Psoas muscle (tissue), 8 donors: Measurements from ENCODE around the gene AHI1. TPM values are rescaled to one million over a fixed set of nuclear protein-coding genes. Genes with fewer than 3 reads are reported as not detected.
"Not testable (repeated sequence)": the region's sequence is repeated elsewhere in the genome, so short reads cannot be mapped to it uniquely, and the experiment has no call there.

Experiments used
- ATAC-seq, 4 donors: fragments of 200-7000 bp; cut with Tn5 transposase; one replicate each; pipeline ENCODE4 v1.9.1; 2020; ENCODE audit warnings: moderate library complexity in 3 of 4, mild to moderate bottlenecking in 2 of 4
- DNase-seq, 2 donors: peaks; one replicate each; pipeline ENCODE4 v3.0.0-alpha.2; 2020
- H3K27ac ChIP-seq: fragments of 200-600 bp; one replicate; pipeline ENCODE4 v1.8.0; 2022
- H3K27me3 ChIP-seq, 3 donors: fragments of 200-600 bp in 1 of 3; one replicate each; pipeline versions ENCODE4 v1.6.1 to v1.8.0; 2013 to 2022; ENCODE audit warnings: low read length in 2 of 3, mild to moderate bottlenecking in 2 of 3, moderate library complexity in 1 of 3; ENCODE audit not compliant: insufficient read depth in 3 of 3
- H3K36me3 ChIP-seq, 2 donors: fragments of 200-600 bp in 1 of 2; one replicate each; pipeline versions ENCODE4 v1.6.1 to v1.8.0; 2013 to 2022; ENCODE audit warnings: low read depth in 1 of 2, mild to moderate bottlenecking in 1 of 2, moderate library complexity in 1 of 2; ENCODE audit not compliant: insufficient read depth in 1 of 2
- H3K4me1 ChIP-seq: fragments of 200-600 bp; one replicate; pipeline ENCODE4 v1.8.0; 2022
- H3K4me3 ChIP-seq: fragments of 200-600 bp; one replicate; pipeline ENCODE4 v1.8.0; 2022; ENCODE audit warnings: mild to moderate bottlenecking
- H3K9me3 ChIP-seq: fragments of 200-600 bp; one replicate; pipeline ENCODE4 v1.8.0; 2022
- CTCF ChIP-seq: fragments of 200-600 bp; IDR thresholded peaks from one replicate; pipeline ENCODE4 v1.8.0; 2022; ENCODE audit warnings: antibody characterized with exemption
- WGBS, 3 donors: extraction: QIAGEN DNeasy Blood & Tissue Kit; methylation state at CpG; one replicate each; pipeline versions ENCODE4 v1.1.6 to v1.1.7; 2013; 5-methylcytosine and 5-hydroxymethylcytosine counted together
- intact Hi-C, 2 donors: fragments of 100-400 bp; cut with DNase I; formaldehyde crosslinking; loops; one replicate each; pipeline versions ENCODE4 v1.11.0 to v1.14.2; 2022
- polyA plus RNA-seq, 3 donors: library from polyadenylated mRNA; stranded (reverse); fragments of 200-250 nt; gene quantifications; one replicate each; pipeline ENCODE4 v1.2.3, GENCODE V29; 2013
- total RNA-seq, 4 donors: library from RNA; stranded (reverse); fragmentation: NEBNext Ultra II Directional in 2 of 4; extraction: Animal tissue kit (Norgen Biotek cat#: 25700) in 2 of 4; gene quantifications; one replicate each; pipeline versions ENCODE4 v1.2.1 to v1.2.4, GENCODE V29; 2021 to 2023
- donor health status: healthy with polysubstance abuse.
- donor health status: DM: no; HTN: no; CAD: no; lungs with moderate emphysema.
- donor health status: Bipolar disorder and iron deficiency.
- donor health status: healthy.
- donor health status: DM: yes; HTN: yes; CAD: no.
- donor health status: DM: no; HTN: no; CAD: no.
- donor health status: DM: no; HTN: no; CAD: no.
- donor health status: DM: yes; HTN: yes; CAD: no.

Gene AHI1
- total and polyA plus RNA-seq, 7 donors = 5.5 to 14.2 (median 8.3) TPM

- intact Hi-C loops = no loop called here
- no peak for ATAC-seq
- DNase-seq = no peak
- TF ChIP-seq CTCF = no peak
- Histone ChIP-seq H3K27ac (no peak overlapping the region), H3K36me3 (no peaks in the 10 kb centered on the region), H3K4me1 (no peaks in the 10 kb centered on the region), H3K27me3 (no peaks in the 10 kb centered on the region), H3K9me3 (no peaks in the 10 kb centered on the region), H3K4me3 (no peak overlapping the region)
- 48 to 68% (median 50%) methylated on average over 2 of the region's 2 CpGs for WGBS, 3 donors
Measured at GRCh38 chr6:135382182-135382628, 115.3 kb downstream of the AHI1 start.

- intact Hi-C loops = no loop called here
- TF ChIP-seq CTCF = no peak
- ATAC-seq (no peak), DNase-seq (no peak)
- no peaks in the 10 kb centered on the region for H3K4me1 ChIP-seq
- H3K4me3 ChIP-seq = no peak overlapping the region
- H3K27me3 ChIP-seq = no peaks in the 10 kb centered on the region
- no peaks in the 10 kb centered on the region for H3K9me3 ChIP-seq
- no peak overlapping the region for H3K27ac ChIP-seq
- no peaks in the 10 kb centered on the region for H3K36me3 ChIP-seq
Measured at GRCh38 chr6:135380793-135381192, 116.7 kb downstream of the AHI1 start.

GRCh38 chr6:135379647-135380046 lies 117.9 kb downstream of the AHI1 start:
- no peaks in the 10 kb centered on the region for H3K4me1 ChIP-seq
- TF ChIP-seq CTCF = no peak
- no peaks in the 10 kb centered on the region for H3K9me3 ChIP-seq
- intact Hi-C loops = no loop called here
- H3K36me3 ChIP-seq = no peaks in the 10 kb centered on the region
- no peak for DNase-seq
- no peak for ATAC-seq
- H3K4me3 ChIP-seq = no peak overlapping the region
- H3K27me3 ChIP-seq = no peaks in the 10 kb centered on the region
- H3K27ac ChIP-seq = no peak overlapping the region

DNA sequence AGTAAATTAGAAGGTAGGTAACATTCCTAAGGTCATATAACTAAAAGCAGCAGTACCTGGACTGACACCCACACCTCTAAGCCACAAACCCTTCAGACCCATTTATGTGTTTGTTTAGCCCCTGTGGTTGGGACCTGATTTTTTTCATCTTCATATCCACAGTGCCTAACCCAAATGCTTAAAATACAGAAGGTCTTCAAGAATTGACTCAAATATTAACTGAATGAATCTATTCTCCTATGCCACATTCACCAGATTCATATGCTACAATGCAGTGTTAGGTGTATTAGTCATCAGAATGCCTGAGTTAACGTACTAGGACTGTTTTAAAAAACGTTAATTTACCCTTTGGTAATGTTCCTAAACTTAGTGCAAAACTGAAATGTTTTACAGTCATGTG lies 124.8 kb downstream of the AHI1 start:
- intact Hi-C loops = no loop called here
- H3K4me3 ChIP-seq = no peak overlapping the region
- no peaks in the 10 kb centered on the region for H3K36me3 ChIP-seq
- WGBS, 3 donors = 94 to 99% (median 98%) methylated on average over 2 of the region's 2 CpGs
- no peak for ATAC-seq
- no peaks in the 10 kb centered on the region for H3K4me1 ChIP-seq
- no peaks in the 10 kb centered on the region for H3K9me3 ChIP-seq
- H3K27ac ChIP-seq = no peak overlapping the region
- no peaks in the 10 kb centered on the region for H3K27me3 ChIP-seq
- DNase-seq = no peak
- TF ChIP-seq CTCF = no peak

DNA sequence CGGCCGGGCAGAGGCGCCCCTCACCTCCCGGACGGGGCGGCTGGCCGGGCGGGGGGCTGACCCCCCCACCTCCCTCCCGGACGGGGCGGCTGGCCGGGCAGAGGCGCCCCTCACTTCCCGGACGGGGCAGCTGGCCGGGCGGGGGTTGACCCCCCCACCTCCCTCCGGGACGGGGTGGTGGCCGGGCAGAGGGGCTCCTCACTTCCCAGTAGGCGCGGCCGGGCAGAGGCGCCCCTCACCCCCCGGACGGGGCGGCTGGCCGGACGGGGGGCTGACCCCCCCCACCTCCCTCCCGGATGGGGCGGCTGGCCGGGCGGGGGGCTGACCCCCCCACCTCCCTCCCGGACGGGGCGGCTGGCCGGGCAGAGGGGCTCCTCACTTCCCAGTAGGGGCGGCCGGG lies 133.9 kb downstream of the AHI1 start:
- H3K4me3 ChIP-seq, H3K4me1 ChIP-seq, H3K36me3 ChIP-seq, intact Hi-C loops, DNase-seq, H3K9me3 ChIP-seq, H3K27me3 ChIP-seq, ATAC-seq, H3K27ac ChIP-seq: not testable (repeated sequence)
- WGBS, 3 donors = 91 to 96% (median 94%) methylated on average over 12 to 27 of the region's 39 CpGs
